ENCODE results near the gene TAF15. TPM values are rescaled to one million over a fixed set of nuclear protein-coding genes. Genes with fewer than 3 reads are reported as not detected.

The TAF15 gene
- total and polyA plus RNA-seq, 2 of the 4 experiments (the other 2 are of a cell fraction) = 46.8 to 98.0 TPM

- no peak overlapping the region for H4K8ac ChIP-seq (ENCODE audit: low read depth in 2 of 2, low read length in 2 of 2)
- no peak overlapping the region for H2AK9ac ChIP-seq (replicated peaks; ENCODE audit: low read depth, low read length, poor library complexity)
- H3K4me2 ChIP-seq (ENCODE audit: low read depth, low read length) = no peak overlapping the region
- ChIA-PET CTCF (interaction anchor here (2.9 to 4.0 kb wide), 2 partner anchors 12 to 57 kb away, joined by 11 to 16 read pairs; partner anchors contain the start of gene TAF15), POLR2A (ENCODE audit: unreplicated experiment) (no interaction called here)
- no peak overlapping the region for H3K4me3 ChIP-seq (ENCODE audit: insufficient read depth, low read depth, low read length)
- H3K27ac ChIP-seq (ENCODE audit: insufficient read depth, low read length) = no peak overlapping the region
- H4K5ac ChIP-seq (ENCODE audit: low read depth, low read length) = no peak overlapping the region
- H2BK15ac ChIP-seq (ENCODE audit: low read depth, low read length) = no peak overlapping the region
- peaks cover 5% of the 10 kb centered on the region; the same call in 1 of the 2 replicates for H3K9me1 ChIP-seq (ENCODE audit: insufficient read depth, low read length)
- H4K20me1 ChIP-seq (ENCODE audit: insufficient read depth, low read length) = peaks cover 38% of the 10 kb centered on the region
- H3K9ac ChIP-seq (ENCODE audit: low read depth, low read length) = no peak overlapping the region
- H3K56ac ChIP-seq (ENCODE audit: extremely low read depth, insufficient read depth, low read length) = no peak overlapping the region
- in situ Hi-C loops (cut with MboI; ENCODE audit: low sequenced_read_pairs) = no loop called here
- no peak overlapping the region for H4K91ac ChIP-seq (ENCODE audit: insufficient read depth, low read depth, low read length)
- no peak overlapping the region for H3K18ac ChIP-seq (ENCODE audit: low read depth, low read length)
- H3K4me1 ChIP-seq (ENCODE audit: control insufficient read depth, insufficient read depth, low read length) = peaks cover 4% of the 10 kb centered on the region; the same call in 1 of the 2 replicates
- TF ChIP-seq RFX5 (IDR thresholded peaks at IDR 0.05; ENCODE audit: low read depth, low read length) (no peak), BHLHE40 (IDR thresholded peaks at IDR 0.05; ENCODE audit: low read depth, low read length) (no peak), MAFK (IDR thresholded peaks at IDR 0.05; ENCODE audit: low read depth, low read length) (no peak), NFE2L2 (IDR thresholded peaks at IDR 0.05; ENCODE audit: low read depth, low read length) (no peak), CHD1 (IDR thresholded peaks at IDR 0.05; ENCODE audit: low read depth, low read length) (no peak), RAD21 (IDR thresholded peaks at IDR 0.05; ENCODE audit: low read length) (no peak), MXI1 (IDR thresholded peaks at IDR 0.05; ENCODE audit: borderline replicate concordance, low read depth, low read length) (no peak), RCOR1 (IDR thresholded peaks at IDR 0.05; ENCODE audit: insufficient replicate concordance, low read length) (no peak), POLR2A (IDR thresholded peaks at IDR 0.05; ENCODE audit: low read depth, low read length) (no peak), MAZ (IDR thresholded peaks at IDR 0.05; ENCODE audit: borderline replicate concordance, low read depth, low read length) (no peak), SMC3 (IDR thresholded peaks at IDR 0.05; ENCODE audit: low read depth, low read length) (no peak), FOS (IDR thresholded peaks at IDR 0.05; ENCODE audit: low read depth, low read length) (no peak), USF2 (IDR thresholded peaks at IDR 0.05; ENCODE audit: low read depth, low read length) (no peak), CEBPB (IDR thresholded peaks at IDR 0.05; ENCODE audit: low read depth, low read length) (no peak)
- TF ChIP-seq, protein P1, sequence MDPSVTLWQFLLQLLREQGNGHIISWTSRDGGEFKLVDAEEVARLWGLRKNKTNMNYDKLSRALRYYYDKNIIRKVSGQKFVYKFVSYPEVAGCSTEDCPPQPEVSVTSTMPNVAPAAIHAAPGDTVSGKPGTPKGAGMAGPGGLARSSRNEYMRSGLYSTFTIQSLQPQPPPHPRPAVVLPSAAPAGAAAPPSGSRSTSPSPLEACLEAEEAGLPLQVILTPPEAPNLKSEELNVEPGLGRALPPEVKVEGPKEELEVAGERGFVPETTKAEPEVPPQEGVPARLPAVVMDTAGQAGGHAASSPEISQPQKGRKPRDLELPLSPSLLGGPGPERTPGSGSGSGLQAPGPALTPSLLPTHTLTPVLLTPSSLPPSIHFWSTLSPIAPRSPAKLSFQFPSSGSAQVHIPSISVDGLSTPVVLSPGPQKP (IDR thresholded peaks at IDR 0.05; ENCODE audit: borderline replicate concordance, low read depth, low read length) = no peak
- TF ChIP-seq, protein P2, sequence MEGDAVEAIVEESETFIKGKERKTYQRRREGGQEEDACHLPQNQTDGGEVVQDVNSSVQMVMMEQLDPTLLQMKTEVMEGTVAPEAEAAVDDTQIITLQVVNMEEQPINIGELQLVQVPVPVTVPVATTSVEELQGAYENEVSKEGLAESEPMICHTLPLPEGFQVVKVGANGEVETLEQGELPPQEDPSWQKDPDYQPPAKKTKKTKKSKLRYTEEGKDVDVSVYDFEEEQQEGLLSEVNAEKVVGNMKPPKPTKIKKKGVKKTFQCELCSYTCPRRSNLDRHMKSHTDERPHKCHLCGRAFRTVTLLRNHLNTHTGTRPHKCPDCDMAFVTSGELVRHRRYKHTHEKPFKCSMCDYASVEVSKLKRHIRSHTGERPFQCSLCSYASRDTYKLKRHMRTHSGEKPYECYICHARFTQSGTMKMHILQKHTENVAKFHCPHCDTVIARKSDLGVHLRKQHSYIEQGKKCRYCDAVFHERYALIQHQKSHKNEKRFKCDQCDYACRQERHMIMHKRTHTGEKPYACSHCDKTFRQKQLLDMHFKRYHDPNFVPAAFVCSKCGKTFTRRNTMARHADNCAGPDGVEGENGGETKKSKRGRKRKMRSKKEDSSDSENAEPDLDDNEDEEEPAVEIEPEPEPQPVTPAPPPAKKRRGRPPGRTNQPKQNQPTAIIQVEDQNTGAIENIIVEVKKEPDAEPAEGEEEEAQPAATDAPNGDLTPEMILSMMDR (conservative IDR thresholded peaks at IDR 0.05; ENCODE audit: low read depth, low read length) = no peak
- peaks cover 13 to 36% of the 10 kb centered on the region in 2 experiments for H3K79me1 ChIP-seq (ENCODE audit: low read depth in 1 of 2, low read length in 2 of 2)
- H2BK120ac ChIP-seq (ENCODE audit: low read depth, low read length) = no peak overlapping the region
- no peak for DNase-seq
- no peaks in the 10 kb centered on the region for H3K9me3 ChIP-seq (ENCODE audit: control insufficient read depth, insufficient read depth, low read length)
- H2AK5ac ChIP-seq (ENCODE audit: low read depth, low read length) = no peak overlapping the region
- ATAC-seq (ENCODE audit: low read depth) = no peak
- no peak overlapping the region for H3K4ac ChIP-seq (ENCODE audit: low read depth, low read length)
- no peak overlapping the region for H2BK5ac ChIP-seq (ENCODE audit: low read depth, low read length, poor library complexity, severe bottlenecking)
- peaks cover 37% of the 10 kb centered on the region for H3K36me3 ChIP-seq (ENCODE audit: control insufficient read depth, insufficient read depth, low read length)
- dilution Hi-C loops (cut with HindIII; ENCODE audit: low sequenced_read_pairs, unreplicated experiment) = no loop called here
- no peak overlapping the region for H2AFZ ChIP-seq (replicated peaks; ENCODE audit: low read length, poor library complexity)
- H3K23ac ChIP-seq (ENCODE audit: low read depth, low read length) = no peak overlapping the region
- WGBS, 2 experiments (ENCODE audit: extremely low coverage in 2 of 2, insufficient read length in 1 of 2) = 100% methylated on average over 1 of the region's 2 CpGs; no CpG with 5 or more reads in 1 of the 2 experiments
- H3K27me3 ChIP-seq (ENCODE audit: control insufficient read depth, insufficient read depth, low read length) = no peaks in the 10 kb centered on the region
- no TSS peak for BruUV-seq (replicated peaks)
- H2BK20ac ChIP-seq (ENCODE audit: low read depth, low read length) = no peak overlapping the region
- no peak overlapping the region for H3K14ac ChIP-seq (replicated peaks; ENCODE audit: low read depth, low read length)
- intact Hi-C loops (cut with micrococcal nuclease) = no loop called here
Observed at GRCh38 chr17:35821308-35821707, 12.0 kb downstream of the TAF15 start.

Data from IMR-90 (cell line).